GM12892 (cell line): Measurements from ENCODE around the gene BUB3.
"Not testable (repeated sequence)": the region's sequence is repeated elsewhere in the genome, so short reads cannot be mapped to it uniquely, and the experiment has no call there.

Source experiments
- DNase-seq: peaks from one replicate; pipeline ENCODE4 v3.0.0; 2011; ENCODE audit not compliant: insufficient read length
- FAIRE-seq: peaks from 2 replicates; lab custom pipeline; 2011; peaks lifted over from hg19 to GRCh38; lab: Jason Lieb, UNC
- POLR2A ChIP-seq: IDR thresholded peaks from 2 replicates; pipeline ENCODE4 v1.6.1; 2011; ENCODE audit warnings: low read depth, low read length, control low read depth
- POLR2AphosphoS5 ChIP-seq: IDR thresholded peaks from 2 replicates; pipeline ENCODE4 v1.6.1; 2011; ENCODE audit warnings: low read depth, low read length, control low read depth
- TAF1 ChIP-seq: IDR thresholded peaks from 2 replicates; pipeline ENCODE4 v1.6.1; 2011; ENCODE audit warnings: low read depth, mild to moderate bottlenecking, control low read depth, low read length, borderline replicate concordance

The BUB3 gene

GRCh38 chr10:123165445-123166072 is 11.4 kb downstream of the BUB3 start:
- TF ChIP-seq POLR2AphosphoS5 (peak; percentile 28; the same call in 1 of the 2 replicates), POLR2A (peak; percentile 60), TAF1 (no peak)
- FAIRE-seq: no peak
- no peak for DNase-seq

GRCh38 chr10:123166618-123167017 is 12.4 kb downstream of the BUB3 start:
- DNase-seq (no peak), FAIRE-seq (no peak)
- no peak; the same call in 1 of the 2 replicates for TF ChIP-seq POLR2A
- TF ChIP-seq POLR2AphosphoS5: no peak
- no peak for TF ChIP-seq TAF1

GRCh38 chr10:123170961-123171360 is 16.8 kb downstream of the BUB3 start:
- no peak for FAIRE-seq
- no peak for DNase-seq
- TF ChIP-seq POLR2A (no peak), TAF1 (no peak), POLR2AphosphoS5 (no peak)

GRCh38 chr10:123171616-123172015 is 17.4 kb downstream of the BUB3 start:
- DNase-seq, FAIRE-seq: not testable (repeated sequence)

GRCh38 chr10:123175389-123176387 is 21.5 kb downstream of the BUB3 start:
- DNase-seq (no peak), FAIRE-seq (no peak)
- TF ChIP-seq POLR2A (no peak), TAF1 (no peak), POLR2AphosphoS5 (no peak)

- DNase-seq, FAIRE-seq: not testable (repeated sequence)
Measured at GRCh38 chr10:123178390-123178789, 24.2 kb downstream of the BUB3 start.

- DNase-seq (no peak), FAIRE-seq (no peak)
- no peak for TF ChIP-seq TAF1
- no peak for TF ChIP-seq POLR2AphosphoS5
Measured at GRCh38 chr10:123180101-123181090, 26.2 kb downstream of the BUB3 start.

- TF ChIP-seq TAF1 (no peak), POLR2A (no peak), POLR2AphosphoS5 (no peak)
- no peak for FAIRE-seq
- no peak for DNase-seq
Measured at GRCh38 chr10:123183724-123184123, 29.5 kb downstream of the BUB3 start.

GRCh38 chr10:123187781-123188180 is 33.6 kb downstream of the BUB3 start:
- no peak for FAIRE-seq
- TF ChIP-seq TAF1: no peak
- no peak for TF ChIP-seq POLR2A
- no peak for TF ChIP-seq POLR2AphosphoS5
- DNase-seq: no peak

GRCh38 chr10:123191886-123192285 is 37.7 kb downstream of the BUB3 start:
- no peak for DNase-seq
- TF ChIP-seq POLR2A (no peak), POLR2AphosphoS5 (no peak), TAF1 (no peak)
- no peak for FAIRE-seq

GRCh38 chr10:123194056-123194455 is 39.9 kb downstream of the BUB3 start:
- TF ChIP-seq TAF1: no peak
- no peak for TF ChIP-seq POLR2A
- no peak for TF ChIP-seq POLR2AphosphoS5
- DNase-seq (no peak), FAIRE-seq (no peak)
